HG03457 (cell line): ENCODE data around the gene JPH3.

Experiments used
- ATAC-seq: cut with Tn5 transposase; IDR thresholded peaks from one replicate; pipeline ENCODE4 v1.9.1; 2021; ENCODE audit warnings: moderate number of reproducible peaks; ENCODE audit not compliant: unreplicated experiment

Gene JPH3

GRCh38 chr16:87731607-87732006 is 129.3 kb downstream of the JPH3 start:
- ATAC-seq, result no peak

DNA sequence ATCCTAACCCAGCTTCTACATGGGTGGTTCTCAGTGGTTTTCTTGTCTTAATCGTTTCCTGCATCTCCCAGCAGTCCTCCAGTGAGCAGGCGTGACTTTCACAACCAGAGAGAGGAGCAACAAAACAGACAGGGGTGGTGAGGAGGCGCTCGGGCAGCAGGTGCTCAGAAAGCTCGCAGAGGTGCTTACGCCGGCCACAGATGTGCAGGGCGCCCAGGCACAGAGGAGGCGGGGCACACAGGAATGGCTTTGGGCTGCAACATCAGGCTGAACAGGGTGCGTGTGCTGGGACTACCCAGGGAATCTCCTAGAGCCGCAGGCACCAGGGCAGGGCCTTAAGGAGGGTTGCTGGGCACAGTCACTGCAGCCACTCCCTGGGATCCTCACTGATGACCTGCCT is 130.9 kb downstream of the JPH3 start:
- no peak for ATAC-seq

DNA sequence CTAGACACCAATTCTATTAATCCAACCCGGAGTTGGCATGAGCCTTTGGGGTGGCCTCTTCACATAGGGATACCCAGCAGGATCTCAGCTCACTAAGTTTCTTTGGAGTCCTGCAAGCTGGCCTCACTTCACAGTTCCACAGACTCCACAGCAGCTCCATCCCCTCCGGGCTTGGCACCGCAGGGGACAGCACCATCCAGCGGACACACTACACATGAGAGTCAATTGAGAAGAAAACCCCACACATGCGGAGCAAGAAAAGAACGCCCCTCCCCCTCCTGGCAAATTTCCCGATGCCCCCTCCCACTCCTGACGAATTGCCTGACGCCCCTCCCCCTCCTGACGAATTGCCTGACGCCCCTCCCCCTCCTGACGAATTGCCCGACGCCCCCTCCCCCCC is 132.3 kb downstream of the JPH3 start:
- no peak for ATAC-seq

DNA sequence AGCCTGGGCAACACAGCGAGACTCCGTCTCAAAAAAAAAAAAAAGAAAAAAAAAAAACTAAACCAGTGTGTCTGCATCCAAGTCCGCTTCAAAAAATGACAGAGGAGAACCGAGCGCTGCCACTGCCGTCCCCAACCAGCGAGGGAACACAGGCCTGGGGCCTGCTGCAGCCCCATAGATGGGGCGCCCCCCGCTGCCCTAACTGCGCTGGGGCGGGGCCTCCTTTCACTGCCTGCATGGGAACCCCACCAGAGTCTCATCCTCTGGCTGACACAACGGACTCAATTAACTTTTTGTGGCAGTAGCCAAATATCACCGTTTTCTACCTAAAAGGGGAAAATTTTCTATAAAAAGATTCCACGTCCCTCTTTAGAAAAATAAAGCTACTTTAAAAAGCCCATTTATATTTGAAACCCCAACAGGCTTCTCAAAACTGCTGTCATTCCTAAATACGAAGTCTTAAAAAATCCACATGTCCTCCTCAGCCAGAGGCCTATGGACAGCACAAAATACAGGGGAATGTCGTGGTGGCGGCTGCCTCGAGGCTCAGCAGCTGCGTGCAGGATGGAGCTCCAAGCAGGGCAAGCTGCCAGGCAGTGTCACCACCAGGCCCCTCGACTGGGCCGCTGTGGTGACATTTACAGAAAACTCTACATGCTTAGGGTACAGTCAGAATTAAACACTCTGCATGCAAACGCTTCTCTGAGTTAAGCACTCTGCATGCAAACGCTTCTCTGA is 133.1 kb downstream of the JPH3 start:
- ATAC-seq, result no peak

DNA sequence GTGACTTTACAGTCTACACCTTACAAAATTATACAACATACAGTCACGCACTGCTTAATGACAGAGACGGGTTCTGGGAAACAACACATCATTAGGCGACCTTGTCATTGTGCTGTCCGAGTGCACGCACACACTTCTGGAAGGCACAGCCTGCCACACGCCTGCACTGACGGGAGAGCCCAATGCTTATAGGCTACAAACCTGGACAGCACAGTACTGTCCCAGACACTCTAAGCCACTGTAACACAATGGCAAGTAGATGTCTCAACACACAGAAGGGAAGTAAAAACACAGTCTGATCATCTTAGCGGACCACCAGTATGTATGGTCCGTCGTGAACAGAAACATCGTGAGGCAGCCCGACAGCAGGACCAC is 133.7 kb downstream of the JPH3 start:
- no peak for ATAC-seq

- ATAC-seq, result no peak
Measured at GRCh38 chr16:87739801-87740200, 137.5 kb downstream of the JPH3 start.

GRCh38 chr16:87740441-87740840 is 138.1 kb downstream of the JPH3 start:
- ATAC-seq, result no peak

DNA sequence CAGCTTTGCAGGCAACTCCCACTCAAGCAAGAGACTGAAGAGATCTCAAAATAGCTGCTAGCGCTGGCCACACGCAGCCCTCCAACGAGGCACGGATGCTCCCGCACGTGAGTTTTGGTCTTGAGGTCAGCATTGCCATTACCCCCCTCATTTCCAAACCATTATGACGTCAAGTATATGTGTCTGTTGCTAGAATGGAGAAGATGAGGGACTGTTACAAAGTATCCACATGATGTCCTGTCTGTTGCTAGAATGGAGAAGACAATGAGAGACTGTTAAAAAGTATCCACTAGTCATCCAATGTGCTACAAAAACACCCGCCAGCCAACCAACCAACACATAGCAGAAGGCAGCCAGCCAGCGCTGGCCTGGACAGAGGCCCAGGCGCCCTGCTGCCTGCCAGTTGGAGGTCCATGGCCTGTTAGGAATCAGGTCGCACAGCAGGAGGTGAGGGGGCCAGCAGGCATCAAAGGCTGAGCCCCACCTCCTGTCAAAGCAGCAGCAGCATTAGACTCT is 138.7 kb downstream of the JPH3 start:
- no peak for ATAC-seq

DNA sequence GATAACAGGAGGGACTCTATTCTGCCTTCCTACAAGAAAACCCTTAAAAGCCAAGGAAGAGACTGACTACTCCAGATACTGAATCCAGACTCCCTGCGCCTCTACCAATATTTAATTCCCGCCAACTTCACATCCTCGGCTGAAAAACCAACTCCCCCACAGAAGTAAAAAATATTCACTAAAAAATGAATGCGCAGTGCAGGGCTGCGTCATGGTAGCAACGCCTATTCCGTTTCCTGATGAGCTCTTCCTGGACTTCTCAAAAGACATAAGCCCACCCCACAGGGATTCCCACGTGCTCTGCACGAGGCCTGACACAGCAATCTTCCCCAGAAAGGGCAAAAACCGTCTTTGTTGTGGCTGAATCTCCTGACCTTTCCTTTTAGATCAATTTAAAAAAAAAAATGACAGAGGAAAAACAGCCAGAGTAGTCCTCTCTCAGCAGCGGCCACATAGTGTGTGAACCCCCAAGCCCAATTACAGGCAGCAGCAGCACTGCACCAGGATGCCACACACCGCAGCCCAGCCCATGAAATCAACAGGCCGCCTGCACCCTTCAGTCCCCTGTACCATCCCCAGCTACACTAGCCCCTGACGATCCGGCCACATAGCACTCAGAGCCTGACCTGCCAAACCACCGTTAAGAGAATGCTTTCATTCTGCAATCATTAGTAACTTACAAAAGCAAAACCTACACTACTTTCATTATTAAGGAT is 139.6 kb downstream of the JPH3 start:
- ATAC-seq, result no peak

GRCh38 chr16:87742781-87743490 is 140.6 kb downstream of the JPH3 start:
- ATAC-seq, result no peak

DNA sequence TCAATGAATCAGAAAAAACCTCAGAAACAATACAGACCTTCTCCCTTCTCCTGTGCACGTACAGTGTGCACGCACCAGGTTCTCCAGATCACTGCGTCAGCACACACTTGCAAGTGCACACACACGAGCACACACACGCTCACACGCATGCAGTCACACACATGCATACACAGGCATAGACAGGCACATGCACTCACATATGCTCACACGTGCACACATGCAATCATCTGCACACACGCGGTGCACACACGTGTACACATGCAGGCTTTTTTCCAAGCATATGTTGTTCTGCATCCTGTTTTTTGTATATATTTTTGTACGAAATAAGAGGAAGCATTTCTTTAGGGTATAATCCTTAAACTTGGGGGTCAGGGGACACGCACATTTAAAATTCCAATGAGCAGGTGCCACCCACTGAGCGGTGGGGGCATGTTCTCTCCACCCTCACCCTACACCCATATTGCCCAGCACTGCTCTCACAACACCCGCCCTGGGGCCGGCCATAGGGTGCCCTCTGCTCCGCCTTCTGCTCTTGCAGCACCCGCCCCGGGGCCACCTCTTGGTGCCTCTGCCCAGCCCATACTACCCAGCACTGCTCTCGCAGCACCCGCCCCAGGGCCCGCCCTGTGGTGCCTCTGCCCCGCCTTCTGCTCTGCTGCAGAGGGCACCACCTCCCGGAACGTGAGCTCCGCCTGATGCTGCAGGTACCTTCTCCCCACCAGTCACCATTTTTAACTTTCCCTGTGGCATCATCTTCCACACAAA is 142.6 kb downstream of the JPH3 start:
- ATAC-seq, result no peak

GRCh38 chr16:87746178-87746577 is 143.9 kb downstream of the JPH3 start:
- ATAC-seq, result no peak
